ENCODE results near the gene RC3H1.

The RC3H1 gene

DNA sequence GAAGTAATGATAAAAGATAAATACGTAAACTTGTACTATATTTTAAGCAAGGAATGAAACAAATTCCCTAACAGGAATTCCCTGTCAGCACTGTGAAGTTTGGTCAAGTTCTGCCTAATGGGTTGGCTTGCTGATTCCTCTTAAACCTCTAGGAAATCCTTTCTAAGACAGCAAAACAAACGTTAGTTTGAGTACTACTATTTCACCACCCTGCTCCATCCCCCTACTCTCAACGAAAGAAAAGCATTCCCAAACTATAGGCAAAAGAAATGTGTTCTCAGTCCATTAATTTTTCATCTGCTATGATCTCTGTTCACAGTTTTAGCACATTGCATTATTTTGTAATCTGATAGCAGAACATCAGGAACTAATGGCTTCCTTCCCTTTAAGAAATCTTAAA, 121.2 kb downstream of the RC3H1 start:
- TF ChIP-seq, protein P1, sequence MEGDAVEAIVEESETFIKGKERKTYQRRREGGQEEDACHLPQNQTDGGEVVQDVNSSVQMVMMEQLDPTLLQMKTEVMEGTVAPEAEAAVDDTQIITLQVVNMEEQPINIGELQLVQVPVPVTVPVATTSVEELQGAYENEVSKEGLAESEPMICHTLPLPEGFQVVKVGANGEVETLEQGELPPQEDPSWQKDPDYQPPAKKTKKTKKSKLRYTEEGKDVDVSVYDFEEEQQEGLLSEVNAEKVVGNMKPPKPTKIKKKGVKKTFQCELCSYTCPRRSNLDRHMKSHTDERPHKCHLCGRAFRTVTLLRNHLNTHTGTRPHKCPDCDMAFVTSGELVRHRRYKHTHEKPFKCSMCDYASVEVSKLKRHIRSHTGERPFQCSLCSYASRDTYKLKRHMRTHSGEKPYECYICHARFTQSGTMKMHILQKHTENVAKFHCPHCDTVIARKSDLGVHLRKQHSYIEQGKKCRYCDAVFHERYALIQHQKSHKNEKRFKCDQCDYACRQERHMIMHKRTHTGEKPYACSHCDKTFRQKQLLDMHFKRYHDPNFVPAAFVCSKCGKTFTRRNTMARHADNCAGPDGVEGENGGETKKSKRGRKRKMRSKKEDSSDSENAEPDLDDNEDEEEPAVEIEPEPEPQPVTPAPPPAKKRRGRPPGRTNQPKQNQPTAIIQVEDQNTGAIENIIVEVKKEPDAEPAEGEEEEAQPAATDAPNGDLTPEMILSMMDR (IDR thresholded peaks at IDR 0.05; ENCODE audit: extremely low read depth, missing control alignments), result no peak
- no peak for DNase-seq (ENCODE audit: low spot score)

DNA sequence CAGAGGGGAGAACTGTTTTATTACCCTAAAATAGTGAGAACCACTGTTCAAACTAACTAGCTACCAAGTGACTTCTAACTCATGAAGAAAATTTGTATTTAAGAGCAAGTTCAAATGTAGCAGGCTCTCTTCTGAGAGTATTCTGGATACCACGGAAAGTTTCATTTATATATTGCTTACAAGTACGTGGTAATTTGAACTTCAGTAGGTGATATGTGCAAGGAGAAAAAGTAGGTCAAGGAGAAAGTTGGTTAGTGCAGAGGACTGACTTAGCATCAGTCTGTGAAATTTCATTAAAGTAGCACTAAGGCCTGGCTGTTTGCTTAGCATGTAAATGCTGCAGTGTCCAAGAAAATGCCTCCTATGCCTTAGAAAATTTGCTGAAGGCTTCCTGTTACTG, 121.7 kb downstream of the RC3H1 start:
- DNase-seq (ENCODE audit: low spot score), result no peak
- TF ChIP-seq, protein P1 (IDR thresholded peaks at IDR 0.05; ENCODE audit: extremely low read depth, missing control alignments), result no peak

DNA sequence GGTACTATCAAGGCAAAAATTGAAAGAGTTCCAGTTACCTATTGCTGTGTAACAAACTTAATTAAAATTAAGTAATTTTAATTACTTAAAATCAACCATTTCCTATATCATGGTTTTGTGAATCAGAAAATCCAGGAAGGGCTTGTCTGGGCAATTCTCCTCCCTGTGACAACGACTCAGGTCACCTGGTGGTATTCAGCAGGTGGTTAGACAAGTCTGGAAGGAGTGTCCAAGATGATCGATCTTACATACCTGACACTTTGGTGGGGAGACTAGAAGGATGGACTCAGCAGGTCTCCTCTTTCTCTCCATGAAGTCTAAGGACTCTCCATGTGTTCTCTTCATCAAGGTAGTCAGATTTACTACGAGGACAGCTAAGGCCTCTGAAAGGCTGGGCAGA, 128.0 kb downstream of the RC3H1 start:
- no peak for DNase-seq (ENCODE audit: low spot score)
- TF ChIP-seq, protein P1 (IDR thresholded peaks at IDR 0.05; ENCODE audit: extremely low read depth, missing control alignments), result no peak

DNA sequence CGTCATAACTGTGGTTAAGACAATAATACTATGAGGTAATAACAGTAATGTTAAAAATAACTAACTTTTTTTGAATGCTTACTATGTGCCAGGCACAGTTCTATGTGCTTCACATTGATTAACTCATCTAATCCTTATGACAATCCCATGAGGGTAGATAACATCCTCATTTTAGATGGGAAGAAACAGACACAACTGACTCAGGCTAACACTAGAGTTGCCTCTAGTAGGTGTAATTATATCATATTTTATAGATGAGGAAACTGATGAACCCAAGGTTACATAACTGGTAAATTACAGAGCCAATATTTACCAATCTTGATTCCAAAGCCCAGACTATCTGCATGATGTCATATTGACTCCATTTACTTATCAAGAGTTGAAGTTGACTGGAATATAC, 128.5 kb downstream of the RC3H1 start:
- TF ChIP-seq, protein P1 (IDR thresholded peaks at IDR 0.05; ENCODE audit: extremely low read depth, missing control alignments), result no peak
- no peak for DNase-seq (ENCODE audit: low spot score)

DNA sequence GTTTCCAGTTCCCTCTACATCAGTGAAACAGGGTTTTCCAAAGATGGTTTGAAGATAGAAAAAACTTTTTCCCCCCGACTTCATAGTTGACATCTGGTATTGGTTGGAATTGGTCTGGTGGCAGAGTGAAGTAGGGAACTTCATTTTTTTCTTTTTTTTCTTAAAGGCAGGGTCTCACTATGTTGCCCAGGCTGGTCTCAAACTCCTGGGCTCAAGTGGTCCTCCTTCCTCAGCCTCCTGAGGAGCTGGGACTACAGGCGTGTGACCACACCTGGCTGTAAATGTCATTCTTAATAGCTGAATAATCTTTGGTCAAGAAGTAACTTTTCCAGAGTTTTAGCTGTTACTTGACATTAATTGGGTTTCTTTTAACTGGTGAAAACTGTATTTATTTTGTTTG, 132.3 kb downstream of the RC3H1 start:
- DNase-seq (ENCODE audit: low spot score), result no peak
- TF ChIP-seq, protein P1 (IDR thresholded peaks at IDR 0.05; ENCODE audit: extremely low read depth, missing control alignments), result no peak

DNA sequence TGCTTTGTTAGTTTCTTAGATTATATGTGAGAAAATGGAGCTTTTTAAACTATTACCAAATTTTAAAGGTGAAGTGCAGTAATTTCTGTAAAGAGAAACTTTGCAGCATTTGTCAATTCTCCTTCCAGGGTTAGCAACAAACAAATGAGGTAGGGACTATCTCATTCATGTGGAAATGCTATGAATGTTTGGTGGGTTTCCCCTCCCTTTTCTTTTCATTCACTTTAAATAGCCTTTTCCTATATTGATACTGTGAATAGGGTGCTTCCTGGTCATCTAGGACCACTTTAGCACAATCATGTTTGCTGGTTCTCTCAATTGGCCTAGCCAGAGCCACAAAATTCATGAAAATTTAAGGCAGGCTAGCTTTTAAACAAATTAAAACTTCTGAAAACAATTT, 133.4 kb downstream of the RC3H1 start:
- TF ChIP-seq, protein P1 (IDR thresholded peaks at IDR 0.05; ENCODE audit: extremely low read depth, missing control alignments), result no peak
- no peak for DNase-seq (ENCODE audit: low spot score)

DNA sequence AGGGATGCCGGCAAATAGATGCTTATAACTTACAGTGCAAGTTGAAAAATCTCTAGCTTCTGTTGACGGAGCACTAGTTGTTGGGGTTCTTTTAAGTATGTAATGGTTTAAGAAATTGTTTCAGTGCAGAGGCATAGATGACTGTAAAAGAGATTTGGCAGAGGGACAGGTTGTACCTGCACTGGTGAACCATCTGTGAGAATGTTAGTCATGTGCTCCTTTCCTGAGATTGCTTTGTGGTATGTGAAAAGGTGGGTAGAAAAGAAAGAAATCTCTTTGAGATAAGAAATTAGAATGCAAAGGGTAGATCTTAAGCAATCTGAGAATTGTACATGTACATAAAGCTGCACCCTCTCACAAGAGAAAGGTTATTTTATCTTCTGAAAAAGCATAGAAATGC, 134.5 kb downstream of the RC3H1 start:
- no peak for DNase-seq (ENCODE audit: low spot score)

More for the DNA sequence above, 134.5 kb downstream of the RC3H1 start:
- TF ChIP-seq, protein P1 (IDR thresholded peaks at IDR 0.05; ENCODE audit: extremely low read depth, missing control alignments), result no peak
